ENCODE measurements around the gene ESAM.
A peak's percentile ranks its signal among the peaks of the same experiment; 100 is the strongest.

ESAM gene

DNA sequence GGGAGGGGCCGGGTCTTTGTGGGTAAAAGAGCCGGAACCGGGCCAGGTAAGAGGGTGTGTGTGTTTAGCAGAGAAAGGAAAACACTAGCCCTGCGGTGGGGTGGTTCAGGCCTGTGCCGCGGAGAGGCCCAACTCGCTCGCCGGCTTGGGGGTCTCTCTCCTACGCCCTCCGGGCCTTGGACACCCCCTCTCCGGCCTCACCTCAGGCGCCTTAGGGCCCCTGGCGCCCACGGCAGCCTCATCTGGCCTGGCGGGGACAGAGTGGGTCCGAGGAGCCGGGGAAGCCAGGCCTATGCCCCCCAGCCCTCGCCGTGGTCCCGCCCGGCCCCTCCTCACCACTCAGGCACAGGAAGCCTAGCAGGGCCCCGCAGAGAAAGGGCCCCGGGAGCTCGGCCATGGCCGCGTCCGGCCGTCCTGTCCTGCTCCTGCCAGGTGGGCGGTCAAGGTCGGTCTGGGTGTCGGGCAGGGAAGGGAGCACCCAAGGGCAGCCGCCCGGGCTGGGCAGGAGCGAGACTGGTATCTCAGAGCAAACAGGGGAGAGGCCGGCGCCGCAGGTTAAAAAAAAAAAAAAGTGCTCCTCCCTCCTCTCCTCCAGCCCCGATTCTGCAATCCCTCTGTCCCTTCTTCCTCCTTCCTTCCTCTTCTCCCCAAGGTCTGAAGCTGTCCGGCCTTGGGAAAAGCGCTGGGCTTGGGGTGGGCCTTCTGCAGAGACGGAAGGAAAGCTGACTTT is 10.2 kb downstream of the ESAM start, which contains the start of gene VSIG2:
VSIG2 (minus strand) TSS at position 515 of the 730 bp plus-strand sequence; CDS start at position 397, 118 bp downstream.
- DNase-seq: no peak

DNA sequence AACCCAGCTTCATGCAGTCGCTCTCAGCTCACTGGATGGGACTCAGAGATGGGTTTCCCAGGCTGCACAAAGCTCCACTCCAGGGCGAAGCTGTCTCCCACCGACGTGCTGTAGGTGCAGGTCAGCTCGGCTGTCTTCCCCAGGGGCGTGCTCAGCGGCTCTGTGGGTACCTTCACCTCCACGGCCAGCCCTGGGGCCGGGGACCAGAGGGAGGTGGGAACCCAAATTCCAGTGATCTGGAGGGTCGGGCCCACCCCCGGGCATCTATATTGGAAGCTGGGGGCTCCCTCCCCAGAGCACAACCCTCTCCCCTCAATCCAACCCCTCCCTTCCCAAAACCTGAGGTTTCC is 10.7 kb downstream of the ESAM start:
- no peak for DNase-seq

DNA sequence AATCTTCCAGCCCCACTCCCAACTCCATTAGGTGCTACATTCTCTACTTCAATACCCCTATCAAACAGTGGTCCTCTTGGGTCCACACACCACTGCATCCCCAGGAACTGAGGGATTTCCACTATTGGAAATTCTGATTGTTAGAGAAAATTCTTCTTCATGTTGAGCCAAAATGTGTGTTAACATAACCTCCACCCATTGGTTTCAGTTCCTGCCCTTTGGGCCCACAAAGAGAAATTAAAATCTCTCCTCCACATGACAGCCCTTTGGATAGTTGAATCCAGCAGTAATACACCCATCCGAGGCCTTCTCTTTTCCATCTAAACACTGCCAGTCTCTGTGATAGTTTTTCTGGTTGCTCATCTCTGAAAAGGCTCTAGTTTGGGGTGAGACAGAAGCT is 12.2 kb downstream of the ESAM start:
- no peak for DNase-seq

DNA sequence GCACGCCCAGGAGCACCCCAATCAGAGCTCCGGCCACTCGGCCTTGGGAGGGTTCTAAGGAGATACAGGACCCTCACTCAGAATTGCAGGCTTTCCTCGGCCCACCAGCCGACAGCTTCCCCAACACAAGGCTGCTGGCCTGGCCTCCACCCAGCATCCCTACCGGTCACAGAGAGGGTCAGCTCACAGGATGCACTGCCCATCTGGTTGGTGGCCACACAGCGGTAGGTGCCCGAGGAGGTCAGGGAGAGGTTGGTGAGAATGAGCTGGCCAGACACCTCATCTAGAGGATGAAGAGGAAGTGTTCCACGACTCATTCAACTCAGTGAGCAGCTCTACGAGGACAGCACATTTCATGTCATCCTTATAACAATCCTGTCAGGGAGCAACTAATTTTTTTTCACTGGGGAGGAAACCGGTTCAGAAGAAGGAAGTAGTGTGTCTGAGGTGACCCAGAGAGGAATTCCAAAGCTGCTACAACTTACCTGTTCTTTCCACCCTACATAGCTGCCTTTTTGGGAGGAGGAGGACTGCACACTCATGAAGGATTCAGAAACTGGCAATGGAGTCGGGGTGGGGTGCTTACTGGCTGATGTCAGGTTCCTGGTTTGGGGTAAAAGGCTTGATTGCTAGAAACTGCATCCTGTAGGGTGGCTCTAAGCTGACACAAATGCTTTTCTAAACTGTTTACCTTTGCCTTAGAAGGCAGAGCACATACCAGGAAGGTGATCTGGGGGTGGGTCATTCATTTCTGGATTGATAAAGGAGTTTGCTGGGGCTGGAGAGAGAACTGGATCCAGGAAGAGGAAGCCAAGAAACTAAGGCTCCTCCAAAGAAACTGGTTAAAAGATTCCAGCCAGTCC is 13.4 kb downstream of the ESAM start:
- DNase-seq: no peak

DNA sequence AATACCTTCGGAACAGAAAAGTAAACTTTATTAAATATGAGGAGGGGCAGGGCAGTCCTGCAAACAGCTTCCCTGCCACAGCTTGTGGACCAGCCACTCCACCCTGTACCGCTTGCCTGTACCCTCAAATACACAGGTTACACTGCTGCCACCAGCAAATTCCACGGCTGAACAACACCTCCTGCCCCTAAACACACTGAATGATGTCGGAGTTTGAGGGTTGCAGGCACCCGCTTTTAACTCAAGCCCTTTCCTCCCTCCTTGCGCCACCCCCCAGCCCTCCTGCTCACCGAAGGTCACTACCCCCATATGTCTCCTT is 14.0 kb downstream of the ESAM start:
- no peak for DNase-seq

DNA sequence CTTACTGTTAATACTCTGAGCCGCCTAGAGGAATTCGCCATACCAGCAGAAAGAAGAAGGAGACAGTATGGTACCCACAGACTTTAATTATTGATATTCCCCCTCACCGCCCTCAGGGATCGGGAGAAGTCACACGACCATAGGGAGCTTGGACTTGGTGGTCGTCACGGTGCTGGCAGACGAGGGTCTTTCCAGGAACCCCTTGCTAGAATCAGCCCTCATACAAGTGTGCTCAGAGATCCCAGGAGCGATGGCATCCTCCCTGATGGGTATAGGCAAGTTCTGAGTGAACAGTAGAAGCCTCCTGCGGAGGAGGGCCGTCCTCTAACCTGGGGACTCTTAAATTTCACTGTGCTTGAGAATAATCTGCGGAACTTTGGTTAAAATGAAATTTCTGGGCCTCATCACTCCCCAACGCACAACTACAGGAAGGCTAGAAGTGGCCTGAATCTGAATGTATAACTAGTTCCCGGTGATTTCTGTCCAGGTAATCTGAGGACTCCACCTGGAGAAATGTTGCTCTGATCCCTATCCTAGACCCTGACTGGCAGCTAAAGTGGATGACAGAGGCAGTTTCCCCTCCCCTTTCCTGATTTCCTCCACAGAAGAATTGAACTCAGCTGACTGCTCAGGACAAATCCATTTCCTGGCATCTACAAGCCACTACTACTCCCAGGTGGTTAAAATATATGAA is 14.5 kb downstream of the ESAM start:
- DNase-seq: no peak

DNA sequence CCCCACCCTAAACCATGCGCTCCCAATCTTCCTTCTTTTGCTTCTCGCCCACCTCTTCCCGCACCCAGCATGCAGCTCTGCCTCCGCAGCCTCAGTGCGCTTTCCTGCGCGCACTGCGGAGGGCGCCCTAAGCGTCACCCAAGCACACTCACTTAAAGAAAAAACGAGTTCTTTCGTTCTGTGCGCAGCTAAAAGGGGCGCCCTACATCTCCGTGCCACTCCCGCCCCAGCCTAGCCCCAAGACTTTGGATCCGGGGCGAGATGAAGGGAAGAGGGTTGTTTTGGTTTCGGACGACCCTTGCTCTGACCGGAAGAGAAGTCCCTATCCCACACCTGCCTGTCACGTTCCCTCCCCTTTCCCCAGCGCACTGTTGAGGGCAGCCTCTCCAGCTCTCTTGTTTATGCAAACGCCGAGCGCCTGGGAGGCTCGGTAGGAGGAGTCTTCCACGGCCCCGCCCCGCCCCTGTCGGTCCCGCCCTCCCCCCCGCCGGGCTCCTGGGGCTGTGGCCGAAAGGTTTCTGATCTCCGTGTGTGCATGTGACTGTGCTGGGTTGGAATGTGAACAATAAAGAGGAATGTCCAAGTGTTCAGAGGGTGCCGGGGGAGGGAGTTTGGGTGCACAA is 15.4 kb downstream of the ESAM start:
- DNase-seq: peak; percentile 39 to 76 (median 62)

DNA sequence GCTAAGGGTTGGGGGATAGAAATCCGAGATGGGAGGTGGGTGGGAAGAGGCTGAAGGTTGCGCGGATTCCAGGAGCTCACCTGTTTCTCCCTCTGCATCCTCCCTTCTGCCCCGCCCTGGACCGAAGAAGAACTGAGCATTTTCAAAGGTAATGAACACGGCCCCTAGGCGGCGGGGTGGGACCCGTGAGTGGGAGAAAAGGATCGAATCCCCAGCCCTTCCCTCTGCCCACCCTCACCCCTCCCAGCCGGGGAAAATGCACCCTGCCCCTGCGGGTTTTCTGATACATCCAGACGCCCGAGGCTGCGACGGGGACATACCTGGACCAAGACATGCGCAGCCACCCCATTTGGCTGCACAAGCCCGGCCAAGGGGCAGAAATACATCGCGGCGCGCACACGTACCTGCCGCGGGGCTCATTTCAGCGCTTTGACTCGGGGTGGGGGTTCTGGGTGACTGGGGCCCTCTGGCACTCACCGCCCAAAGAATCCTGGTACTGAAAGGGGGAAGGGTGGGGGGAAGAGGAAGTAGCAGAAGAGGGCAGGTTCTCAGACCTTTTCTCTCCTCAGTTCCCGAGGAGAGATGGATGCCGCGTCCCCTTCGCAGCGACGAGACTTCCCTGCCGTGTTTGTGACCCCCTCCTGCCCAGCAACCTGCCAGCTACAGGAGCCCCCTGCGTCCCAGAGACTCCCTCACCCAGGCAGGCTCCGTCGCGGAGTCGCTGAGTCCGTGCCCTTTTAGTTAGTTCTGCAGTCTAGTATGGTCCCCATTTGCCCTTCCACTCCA is 16.1 kb downstream of the ESAM start:
- DNase-seq: no peak

DNA sequence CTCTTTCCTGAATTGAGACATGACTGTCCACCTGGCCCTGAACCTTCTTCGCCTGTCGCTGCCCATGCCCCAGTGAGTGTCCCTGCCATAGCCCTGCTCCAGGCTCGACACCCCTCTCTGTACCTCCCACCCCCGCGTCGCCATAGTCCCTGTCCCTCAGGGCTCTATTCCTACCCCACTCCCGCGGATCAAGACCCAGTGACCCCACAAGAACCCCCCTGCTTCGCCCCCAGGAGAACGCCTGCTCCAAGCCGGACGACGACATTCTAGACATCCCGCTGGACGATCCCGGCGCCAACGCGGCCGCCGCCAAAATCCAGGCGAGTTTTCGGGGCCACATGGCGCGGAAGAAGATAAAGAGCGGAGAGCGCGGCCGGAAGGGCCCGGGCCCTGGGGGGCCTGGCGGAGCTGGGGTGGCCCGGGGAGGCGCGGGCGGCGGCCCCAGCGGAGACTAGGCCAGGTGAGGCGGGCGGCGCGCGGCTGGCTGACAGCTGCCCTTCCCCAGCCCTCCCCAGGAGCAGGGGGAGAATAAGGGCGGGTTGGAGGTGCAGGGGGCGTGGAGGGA is 16.7 kb downstream of the ESAM start:
- no peak for DNase-seq

DNA sequence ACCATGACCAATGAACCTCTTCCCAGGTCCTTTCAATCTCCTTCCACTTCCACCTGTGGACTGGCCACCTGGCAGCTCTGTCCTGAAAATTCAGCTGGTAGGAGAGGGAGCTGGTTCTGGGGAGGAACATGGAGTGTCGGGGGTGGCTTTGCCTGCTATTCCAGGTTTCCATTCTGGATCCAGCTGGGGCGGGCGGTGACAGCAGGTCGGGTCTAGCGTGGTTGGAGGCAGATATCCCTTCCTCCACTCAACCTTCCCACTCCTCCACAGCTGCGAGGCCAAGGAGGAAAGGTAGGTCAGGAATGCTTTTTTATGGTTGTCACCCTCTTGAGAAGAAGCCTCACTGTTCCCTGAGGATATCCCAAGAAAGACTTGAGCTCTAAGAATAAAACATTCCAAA is 19.0 kb downstream of the ESAM start:
- no peak for DNase-seq

DNA sequence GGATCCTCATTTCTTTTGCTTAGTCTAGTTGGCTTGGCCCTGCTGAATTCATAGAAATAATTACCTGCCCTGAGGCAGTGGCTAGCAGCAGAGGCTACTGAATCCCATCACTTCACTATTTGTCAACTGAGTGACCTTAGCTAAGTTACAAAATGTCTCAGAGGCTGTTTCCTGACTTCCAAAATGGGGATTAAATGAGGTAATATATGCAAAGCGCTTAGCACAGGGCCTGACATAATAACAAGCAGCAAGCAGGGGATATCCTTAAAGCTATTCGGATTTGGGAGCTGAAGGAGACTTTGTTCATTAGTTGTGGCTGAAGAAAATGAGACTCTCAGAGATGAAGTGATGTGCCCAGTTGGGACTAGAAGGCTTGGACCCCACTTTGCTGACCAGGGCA is 19.5 kb downstream of the ESAM start:
- DNase-seq: no peak

DNA sequence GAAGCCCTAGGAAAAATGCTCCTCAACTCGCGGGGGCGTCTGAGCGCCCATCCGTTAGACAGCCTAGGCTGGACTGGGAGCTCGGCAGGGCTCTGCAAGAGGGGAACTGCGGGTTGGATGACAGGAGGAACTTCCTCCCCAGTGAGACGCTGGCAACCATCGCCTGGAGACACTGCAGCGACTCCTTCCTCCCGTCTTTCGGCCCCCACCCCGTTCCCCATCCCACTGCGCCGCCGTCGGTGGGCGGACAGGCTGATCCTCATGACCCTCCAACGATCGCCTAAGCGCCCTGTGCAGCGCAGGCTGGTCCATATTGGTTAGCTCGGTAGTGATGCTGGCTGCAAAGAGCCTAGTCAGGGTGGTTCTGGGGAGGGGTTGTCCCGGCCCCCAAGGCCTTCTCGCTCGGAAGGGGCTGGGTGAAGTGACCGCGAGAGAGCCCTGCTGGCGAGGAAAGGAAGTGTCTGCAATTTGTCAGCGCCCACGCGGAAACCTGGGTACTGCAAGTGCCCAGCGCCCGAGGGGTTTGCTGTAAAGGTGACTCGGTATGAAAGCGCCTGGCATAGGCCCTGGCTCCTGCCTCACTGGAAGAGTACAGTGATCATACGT is 21.7 kb downstream of the ESAM start:
- DNase-seq: peak in 2 of 4 experiments; percentile 10 to 36

DNA sequence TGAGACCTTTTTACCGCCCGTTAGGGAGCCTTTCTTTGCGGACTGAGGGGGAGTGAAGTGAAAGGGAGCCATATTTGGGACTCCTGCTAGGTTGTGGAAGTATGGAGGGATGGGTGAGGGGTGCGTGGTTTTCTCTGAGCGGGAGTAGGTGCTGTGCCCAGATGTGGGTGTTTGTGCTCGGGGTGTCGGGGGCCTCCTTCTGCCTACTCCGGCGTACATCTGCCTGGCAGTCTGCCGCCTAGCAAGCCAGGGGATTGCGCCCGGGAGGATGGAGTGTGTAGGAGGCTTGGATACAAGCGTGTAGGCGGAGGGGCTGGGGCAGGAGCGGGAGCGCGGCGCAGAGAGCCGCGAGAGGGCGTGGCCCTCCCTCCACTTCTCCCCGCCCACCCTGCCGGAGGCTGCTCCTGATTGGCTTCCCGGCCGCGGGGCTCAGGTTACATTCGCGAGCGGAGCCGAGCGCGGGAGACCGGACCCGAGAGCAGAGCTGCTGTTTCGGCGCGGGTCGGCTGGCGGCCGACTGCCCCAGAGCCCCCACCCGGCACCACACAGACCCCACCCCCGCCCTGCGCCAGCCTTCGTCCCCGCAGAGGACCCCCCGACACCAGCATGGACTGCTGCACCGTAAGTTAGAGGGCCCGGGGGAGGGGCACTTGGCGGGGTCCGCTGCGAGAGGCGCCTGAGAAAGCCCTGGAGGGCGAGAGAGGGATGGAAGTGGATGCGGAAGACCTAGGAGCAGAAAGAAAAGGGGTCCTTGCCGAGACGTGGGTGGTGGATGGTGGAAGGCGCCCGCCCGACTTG is 22.4 kb downstream of the ESAM start, which contains the start of gene NRGN:
NRGN (plus strand) TSS at position 464 of the 798 bp plus-strand sequence; CDS start at position 607, 143 bp downstream.
- DNase-seq: peak; percentile 28 to 77 (median 58)

DNA sequence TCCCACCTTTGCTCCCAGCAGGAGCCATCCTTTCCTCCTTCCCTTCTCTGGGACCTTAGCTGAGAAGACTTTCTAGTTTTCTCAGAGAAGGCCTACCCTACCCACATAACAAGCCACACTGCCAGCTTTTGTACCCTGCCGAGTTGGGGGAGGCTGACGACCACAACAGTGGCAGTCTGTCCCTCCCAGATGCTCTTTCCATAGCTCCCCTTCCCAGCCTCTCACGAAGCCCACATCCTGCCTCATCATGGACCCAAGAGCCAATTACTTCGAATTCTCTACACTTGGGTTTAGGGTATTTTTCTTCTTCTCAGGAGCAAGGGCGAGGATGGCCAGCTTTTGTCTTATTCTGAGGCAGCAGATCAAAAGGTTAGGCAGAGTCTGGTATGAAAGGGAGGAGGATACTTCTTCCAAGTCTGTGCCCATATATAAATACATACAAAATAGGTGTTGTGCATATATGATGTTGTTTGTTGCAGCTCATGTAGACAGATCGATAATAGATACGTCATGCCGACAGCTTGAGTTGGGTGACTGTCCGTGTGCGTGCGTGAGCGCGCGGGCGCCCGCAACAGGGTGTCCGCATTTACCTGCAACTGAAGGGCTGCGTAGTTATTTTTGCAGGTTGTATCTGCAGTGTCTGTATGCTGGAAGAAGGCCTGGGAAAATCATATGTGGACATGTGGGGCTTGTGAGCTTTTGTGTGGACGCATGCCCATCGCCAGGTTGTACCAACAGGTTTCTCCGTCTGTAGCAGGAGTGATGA is 23.2 kb downstream of the ESAM start:
- no peak for DNase-seq

DNA sequence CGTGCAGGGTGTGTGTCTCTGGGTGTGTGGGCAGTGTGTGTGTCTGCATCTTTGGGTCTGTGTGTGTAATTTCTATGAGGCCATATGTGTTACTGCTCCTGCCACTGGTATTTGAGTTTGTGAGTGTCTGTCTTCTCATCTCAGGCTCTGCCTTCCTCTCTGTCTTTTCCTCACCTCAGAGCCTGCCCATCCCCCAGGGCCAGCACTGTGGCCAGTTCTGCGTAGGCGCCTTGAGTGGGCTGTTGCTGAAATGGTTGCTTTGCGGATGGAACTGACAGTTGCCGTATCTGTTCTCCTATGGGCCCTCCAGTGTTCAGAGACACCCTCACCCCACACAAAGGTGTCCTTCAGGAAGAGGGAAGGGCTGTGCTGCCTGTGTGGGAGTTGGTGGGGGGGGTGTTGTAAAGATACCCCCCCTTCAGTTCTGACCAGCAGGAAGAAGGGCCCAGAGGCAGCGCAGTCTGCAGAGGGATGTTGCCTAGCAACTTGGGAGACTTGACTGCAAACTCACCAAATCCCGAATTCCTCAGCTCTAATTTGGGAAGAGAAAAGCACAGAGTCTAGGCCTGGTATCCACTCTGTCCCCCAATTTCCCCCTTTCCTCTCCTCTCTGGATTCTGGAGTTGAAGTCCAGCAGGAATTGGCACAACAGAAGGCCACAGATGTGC is 24.3 kb downstream of the ESAM start:
- no peak for DNase-seq

DNA sequence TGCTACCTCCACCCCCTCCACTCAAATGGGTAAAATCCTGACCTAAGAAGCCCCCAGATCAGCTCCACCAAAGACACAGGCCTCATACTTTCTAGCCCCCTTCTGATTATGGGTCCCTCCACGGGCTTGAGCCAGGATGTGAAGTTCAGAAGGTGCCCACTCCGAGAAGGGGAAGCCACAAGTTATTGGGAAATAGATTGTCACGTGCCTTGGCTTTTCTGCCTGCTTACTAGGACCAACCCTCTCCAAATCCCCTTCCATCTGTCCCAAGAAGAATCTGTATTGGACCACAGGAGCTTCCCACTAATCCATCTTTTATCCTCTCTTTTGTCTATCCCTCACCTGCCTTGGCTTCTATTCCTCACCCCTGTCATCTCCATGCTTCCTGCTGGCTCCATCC is 25.4 kb downstream of the ESAM start:
- no peak for DNase-seq

DNA sequence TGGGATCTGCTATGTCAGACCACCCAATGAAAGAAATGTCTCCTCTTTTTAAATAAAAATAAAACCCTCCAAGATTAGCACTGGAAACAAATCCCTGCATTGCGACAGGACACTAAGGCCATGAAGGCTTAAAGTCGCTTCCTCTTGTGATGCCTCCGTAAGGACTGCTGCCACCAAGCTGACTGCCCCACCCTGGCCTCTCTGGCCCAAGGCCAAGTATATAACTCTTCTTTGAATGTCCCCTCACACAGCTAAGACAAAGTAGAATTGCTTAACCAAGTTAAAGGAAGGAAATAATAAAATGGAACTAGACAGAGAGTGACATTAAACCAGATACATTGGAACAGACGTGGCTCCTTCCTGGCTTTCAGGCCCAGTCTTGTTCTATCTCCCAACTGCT is 29.9 kb downstream of the ESAM start:
- DNase-seq: no peak

DNA sequence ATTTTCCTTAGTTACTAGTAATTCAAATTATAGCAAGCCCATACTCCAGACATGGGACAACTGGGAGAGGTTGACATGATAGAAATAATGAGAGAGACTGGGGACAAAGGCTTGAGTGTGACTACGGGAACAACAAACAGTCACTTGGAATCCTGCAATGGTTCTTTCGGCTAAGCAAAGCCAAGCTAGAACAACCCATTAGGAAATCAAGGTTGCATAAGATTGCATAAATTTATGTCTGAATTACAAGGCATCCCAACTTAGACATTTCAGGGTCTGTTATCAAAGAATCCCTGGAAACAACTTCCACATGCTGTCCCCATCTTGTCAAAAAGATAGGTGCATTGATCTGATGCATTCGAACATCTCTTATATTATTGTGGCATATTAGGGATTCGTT is 32.5 kb downstream of the ESAM start:
- DNase-seq: no peak

DNA sequence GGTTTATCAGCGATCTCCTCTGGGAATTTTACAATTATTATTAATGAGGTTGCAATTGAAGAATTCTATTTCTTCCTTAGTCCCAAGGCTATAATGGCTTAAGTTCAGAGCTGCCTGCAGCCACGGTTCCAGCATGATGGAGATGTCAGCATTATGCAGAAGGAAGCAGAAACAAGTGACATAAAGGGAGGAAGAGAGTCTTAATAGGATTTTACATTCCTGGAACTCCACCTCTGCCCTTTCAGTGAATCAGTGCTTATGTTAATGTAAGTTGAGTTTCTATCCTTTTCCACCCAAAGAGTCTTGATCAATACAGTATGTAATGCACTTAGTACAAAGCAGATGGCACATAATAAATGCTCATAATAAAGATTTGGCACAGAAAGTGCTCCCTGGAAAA is 34.0 kb downstream of the ESAM start:
- DNase-seq: no peak

Data from activated naive CD4-positive, alpha-beta T cell (primary cell).